Hindlimb muscle (tissue), 1 donor: ENCODE measurements around the gene KIF19. TPM values are rescaled to one million over a fixed set of nuclear protein-coding genes. Genes with fewer than 3 reads are reported as not detected.
A peak's percentile ranks its signal among the peaks of the same experiment; 100 is the strongest.

ENCODE experiments used
- DNase-seq: peaks from one replicate; pipeline ENCODE4 v3.0.0-alpha.2; 2013
- polyA plus RNA-seq: library from polyadenylated mRNA; unstranded; fragments of 120-200 nt; gene quantifications from one replicate; pipeline ENCODE4 v1.2.1, GENCODE V29; 2013; ENCODE audit not compliant: insufficient read length

KIF19 gene
- polyA plus RNA-seq, 1 donor, result 2.0 TPM

- no peak for DNase-seq
Observed at GRCh38 chr17:74367206-74367605, 41.2 kb downstream of the KIF19 start, which contains the start of gene GPR142. TSS of gene GPR142 (plus strand) at chr17:74367506. CDS start at chr17:74369541, 2,035 bp downstream.

GRCh38 chr17:74368341-74369081, 42.5 kb downstream of the KIF19 start:
- DNase-seq, result no peak

- no peak for DNase-seq
Observed at GRCh38 chr17:74369221-74369620, 43.2 kb downstream of the KIF19 start.

- DNase-seq, result no peak
Observed at GRCh38 chr17:74369665-74370490, 43.9 kb downstream of the KIF19 start.

- DNase-seq, result no peak
Observed at GRCh38 chr17:74371653-74372147, 45.7 kb downstream of the KIF19 start.

- DNase-seq, result no peak
Observed at GRCh38 chr17:74372426-74372825, 46.4 kb downstream of the KIF19 start.

GRCh38 chr17:74373838-74374606, 48.0 kb downstream of the KIF19 start:
- no peak for DNase-seq

- DNase-seq, result no peak
Observed at GRCh38 chr17:74374858-74375257, 48.8 kb downstream of the KIF19 start.

GRCh38 chr17:74379495-74380085, 53.6 kb downstream of the KIF19 start:
- peak; percentile 89 for DNase-seq

GRCh38 chr17:74380086-74380958, 54.3 kb downstream of the KIF19 start:
- DNase-seq, result no peak

GRCh38 chr17:74380959-74381808, 55.2 kb downstream of the KIF19 start:
- DNase-seq, result no peak

GRCh38 chr17:74383141-74383540, 57.1 kb downstream of the KIF19 start:
- DNase-seq, result no peak

GRCh38 chr17:74385201-74385600, 59.2 kb downstream of the KIF19 start:
- DNase-seq, result no peak

- DNase-seq, result no peak
Observed at GRCh38 chr17:74386386-74386785, 60.4 kb downstream of the KIF19 start.

- no peak for DNase-seq
Observed at GRCh38 chr17:74387365-74388218, 61.6 kb downstream of the KIF19 start.

- no peak for DNase-seq
Observed at GRCh38 chr17:74389084-74389753, 63.2 kb downstream of the KIF19 start.

- DNase-seq, result no peak
Observed at GRCh38 chr17:74389937-74390679, 64.1 kb downstream of the KIF19 start.
